H1 (cell line): ENCODE results near the gene RBBP5. TPM values are rescaled to one million over a fixed set of nuclear protein-coding genes. Genes with fewer than 3 reads are reported as not detected.

Source experiments
- CTCF ChIA-PET: fragments of 300-600 bp; sonication (Branson Sonifier 250); formaldehyde crosslinking; loops from one replicate; lab custom pipeline; 2021; ENCODE audit not compliant: partially characterized antibody; lab: Charles Lee
- POLR2A ChIA-PET: fragments of 300-600 bp; sonication (Branson Sonifier 250); formaldehyde crosslinking; loops from one replicate; lab custom pipeline; 2021; ENCODE audit warnings: inconsistent platforms; ENCODE audit not compliant: partially characterized antibody; lab: Charles Lee
- DNase-seq, 2 experiments: peaks; one replicate each; pipeline versions ENCODE4 v3.0.0 to v3.0.0-alpha.2; 2010 to 2022; ENCODE audit warnings: low spot score in 2 of 2, low read depth in 1 of 2, mixed read lengths in 1 of 2
- FAIRE-seq: peaks from 2 replicates; lab custom pipeline; 2011; peaks lifted over from hg19 to GRCh38; lab: Jason Lieb, UNC
- H2AFZ ChIP-seq: 2 replicates; pipeline ENCODE4 v1.8.1; 2012; ENCODE audit warnings: low read length, inconsistent platforms
- H2AK5ac ChIP-seq: 2 replicates; pipeline ENCODE4 v1.6.1; 2013; ENCODE audit warnings: low read depth, low read length
- H2BK120ac ChIP-seq: replicated peaks from 2 replicates; pipeline ENCODE3; 2013; ENCODE audit warnings: low read depth, low read length, inconsistent platforms
- H2BK12ac ChIP-seq: 2 replicates; pipeline ENCODE4 v1.6.1; 2013; ENCODE audit warnings: low read depth, low read length
- H2BK15ac ChIP-seq: 2 replicates; pipeline ENCODE4 v1.6.1; 2013; ENCODE audit warnings: low read length
- H2BK20ac ChIP-seq: 2 replicates; pipeline ENCODE4 v1.6.1; 2013; ENCODE audit warnings: low read length
- H2BK5ac ChIP-seq: 2 replicates; pipeline ENCODE4 v1.6.1; 2013; ENCODE audit warnings: low read depth, low read length
- H3K14ac ChIP-seq: 2 replicates; pipeline ENCODE4 v1.6.1; 2013; ENCODE audit warnings: inconsistent platforms; ENCODE audit not compliant: insufficient read length
- H3K18ac ChIP-seq: 2 replicates; pipeline ENCODE4 v1.6.1; 2013; ENCODE audit warnings: low read length; ENCODE audit errors: extremely low read depth
- H3K23ac ChIP-seq: 2 replicates; pipeline ENCODE4 v1.6.1; 2013; ENCODE audit warnings: inconsistent platforms; ENCODE audit not compliant: insufficient read length
- H3K23me2 ChIP-seq: 2 replicates; pipeline ENCODE4 v1.6.1; 2013; ENCODE audit warnings: low read depth, low read length
- H3K27ac ChIP-seq: 2 replicates; pipeline ENCODE4 v1.6.1; 2011; ENCODE audit warnings: low read depth, low read length, inconsistent platforms
- H3K27me3 ChIP-seq, 4 experiments: replicated peaks in 1 of 4; 1 replicate in 1 of 4; 2 replicates in 3 of 4; pipeline versions ENCODE4 v1.6.1 to v1.8.1; 2011 to 2013; ENCODE audit warnings: low read length in 3 of 4, mild to moderate bottlenecking in 3 of 4, inconsistent platforms in 2 of 4, mixed read lengths in 2 of 4, moderate library complexity in 1 of 4; ENCODE audit not compliant: control insufficient read depth in 3 of 4, insufficient read depth in 3 of 4; ENCODE audit errors: extremely low read depth in 1 of 4
- H3K36me3 ChIP-seq, 4 experiments: 2 replicates each; pipeline versions ENCODE4 v1.6.1 to v1.8.1; 2011 to 2013; ENCODE audit warnings: mild to moderate bottlenecking in 4 of 4, low read length in 3 of 4, moderate library complexity in 2 of 4, control low read depth in 1 of 4, inconsistent platforms in 1 of 4; ENCODE audit not compliant: insufficient read depth in 4 of 4, control insufficient read depth in 2 of 4
- H3K4ac ChIP-seq: replicated peaks from 2 replicates; pipeline ENCODE3; 2013; ENCODE audit warnings: low read length, low read depth, mixed read lengths, inconsistent platforms; ENCODE audit not compliant: insufficient read length
- H3K4me1 ChIP-seq, 4 experiments: replicated peaks in 1 of 4; 1 replicate in 1 of 4; 2 replicates in 3 of 4; pipeline versions ENCODE4 v1.6.1 to v1.8.1; 2011 to 2013; ENCODE audit warnings: low read length in 3 of 4, inconsistent platforms in 2 of 4, mixed read lengths in 1 of 4; ENCODE audit not compliant: insufficient read depth in 4 of 4, control insufficient read depth in 3 of 4
- H3K4me2 ChIP-seq, 2 experiments: 2 replicates each; pipeline versions ENCODE4 v1.6.1 to v1.8.1; 2011 to 2013; ENCODE audit warnings: low read depth in 2 of 2, low read length in 2 of 2, control low read depth in 1 of 2, inconsistent platforms in 1 of 2, mild to moderate bottlenecking in 1 of 2; ENCODE audit not compliant: insufficient read depth in 1 of 2
- H3K4me3 ChIP-seq, 4 experiments: fragments of 200-600, 300-600 bp in 1 of 4; sonication (generic), shearing (Covaris generic), sonication (Bioruptor Twin) in 1 of 4; 2 replicates each; pipeline versions ENCODE4 v1.5.1 to v1.8.1; 2011 to 2016; ENCODE audit warnings: low read length in 4 of 4, low read depth in 3 of 4, control low read depth in 2 of 4, inconsistent platforms in 2 of 4, mild to moderate bottlenecking in 2 of 4, mixed read lengths in 1 of 4, moderate library complexity in 1 of 4; ENCODE audit not compliant: insufficient read depth in 2 of 4; ENCODE audit errors: extremely low read depth in 1 of 4
- H3K56ac ChIP-seq: replicated peaks from 2 replicates; pipeline ENCODE3; 2013; ENCODE audit warnings: low read depth, mild to moderate bottlenecking, mixed read lengths, low read length, inconsistent platforms; ENCODE audit not compliant: insufficient read length
- H3K79me1 ChIP-seq: 2 replicates; pipeline ENCODE4 v1.6.1; 2013; ENCODE audit warnings: low read depth, low read length, control low read depth
- H3K79me2 ChIP-seq, 2 experiments: 2 replicates each; pipeline versions ENCODE4 v1.6.1 to v1.8.1; 2012 to 2013; ENCODE audit warnings: low read length in 2 of 2, mild to moderate bottlenecking in 2 of 2, inconsistent platforms in 1 of 2; ENCODE audit not compliant: insufficient read depth in 2 of 2, control insufficient read depth in 1 of 2
- H3K9ac ChIP-seq, 4 experiments: replicated peaks in 1 of 4; 1 replicate in 1 of 4; 2 replicates in 3 of 4; pipeline versions ENCODE4 v1.6.1 to v1.8.1; 2011 to 2013; ENCODE audit warnings: low read depth in 3 of 4, low read length in 3 of 4, control low read depth in 2 of 4, mild to moderate bottlenecking in 2 of 4, moderate library complexity in 2 of 4, inconsistent platforms in 1 of 4; ENCODE audit errors: extremely low read depth in 1 of 4
- H3K9me3 ChIP-seq, 2 experiments: 2 replicates each; pipeline versions ENCODE4 v1.6.1 to v1.8.1; 2012 to 2013; ENCODE audit warnings: mild to moderate bottlenecking in 2 of 2, moderate library complexity in 2 of 2, control low read depth in 1 of 2, inconsistent platforms in 1 of 2, low read depth in 1 of 2, low read length in 1 of 2, mixed read lengths in 1 of 2; ENCODE audit not compliant: insufficient read depth in 2 of 2
- H4K20me1 ChIP-seq, 2 experiments: replicated peaks in 1 of 2; 2 replicates each; pipeline versions ENCODE3 to v1.8.1; 2011 to 2013; ENCODE audit warnings: inconsistent platforms in 2 of 2, low read length in 2 of 2, mild to moderate bottlenecking in 1 of 2; ENCODE audit not compliant: insufficient read depth in 2 of 2, control insufficient read depth in 1 of 2
- H4K5ac ChIP-seq: 2 replicates; pipeline ENCODE4 v1.6.1; 2013; ENCODE audit warnings: low read length, low read depth, mixed read lengths, inconsistent platforms; ENCODE audit not compliant: insufficient read length
- H4K8ac ChIP-seq: 2 replicates; pipeline ENCODE4 v1.8.0; 2013; ENCODE audit warnings: mild to moderate bottlenecking, moderate library complexity, low read length, inconsistent platforms; ENCODE audit not compliant: insufficient read depth; ENCODE audit errors: extremely low read depth
- H4K91ac ChIP-seq: replicated peaks from 2 replicates; pipeline ENCODE3; 2013; ENCODE audit warnings: low read length, mixed read lengths, inconsistent platforms; ENCODE audit not compliant: insufficient read length
- ASH2L ChIP-seq: fragments of 200-600, 300-600 bp; sonication (generic); IDR thresholded peaks from one replicate; pipeline ENCODE4 v1.7.1; 2017; ENCODE audit warnings: low read length
- BCL11A ChIP-seq, 2 experiments: IDR thresholded peaks; one replicate each; pipeline ENCODE4 v1.6.1; 2011; ENCODE audit warnings: low read depth in 2 of 2, low read length in 2 of 2, mild to moderate bottlenecking in 2 of 2
- CBX8 ChIP-seq: fragments of 300-800, 300-1000 bp; sonication (generic); IDR thresholded peaks from 2 replicates; pipeline ENCODE4 v1.7.1; 2016; ENCODE audit warnings: low read depth, low read length, borderline replicate concordance
- FOSL1 ChIP-seq: IDR thresholded peaks from 2 replicates; pipeline ENCODE4 v1.6.1; 2011; ENCODE audit warnings: mild to moderate bottlenecking, low read depth, low read length, moderate library complexity; ENCODE audit not compliant: insufficient read depth
- GTF2F1 ChIP-seq: IDR thresholded peaks from 2 replicates; pipeline ENCODE4 v1.6.1; 2012; ENCODE audit warnings: low read depth, low read length, improper control_type of control experiment, borderline replicate concordance
- KDM4A ChIP-seq: IDR thresholded peaks from one replicate; pipeline ENCODE4 v1.7.1; 2012; ENCODE audit warnings: low read depth, mild to moderate bottlenecking, moderate library complexity, low read length, inconsistent platforms; ENCODE audit not compliant: severe bottlenecking
- KDM5A ChIP-seq: fragments of 200-600 bp; IDR thresholded peaks from 2 replicates; pipeline ENCODE4 v1.7.1; 2012; ENCODE audit warnings: mild to moderate bottlenecking, low read length, inconsistent platforms, mixed read lengths
- POLR2AphosphoS5 ChIP-seq: IDR thresholded peaks from 2 replicates; pipeline ENCODE4 v1.6.1; 2011; ENCODE audit warnings: low read depth, low read length
- RAD21 ChIP-seq, 2 experiments: IDR thresholded peaks in 1 of 2; conservative IDR thresholded peaks in 1 of 2; 2 replicates each; pipeline ENCODE4 v1.6.1; 2011; ENCODE audit warnings: low read depth in 2 of 2, low read length in 2 of 2, improper control_type of control experiment in 1 of 2, inconsistent platforms in 1 of 2, mild to moderate bottlenecking in 1 of 2, moderate library complexity in 1 of 2
- RXRA ChIP-seq: IDR thresholded peaks from 2 replicates; pipeline ENCODE4 v1.6.1; 2011; ENCODE audit warnings: low read depth, mild to moderate bottlenecking, low read length, moderate library complexity; ENCODE audit not compliant: insufficient read depth
- SAP30 ChIP-seq: fragments of 300-600 bp; sonication (generic); IDR thresholded peaks from 2 replicates; pipeline ENCODE4 v1.7.1; 2012; ENCODE audit warnings: low read length, moderate library complexity, mild to moderate bottlenecking, inconsistent platforms; ENCODE audit not compliant: insufficient read depth, insufficient replicate concordance
- SP4 ChIP-seq: IDR thresholded peaks from 2 replicates; pipeline ENCODE4 v1.6.1; 2012; ENCODE audit warnings: low read length, inconsistent platforms
- TAF1 ChIP-seq: IDR thresholded peaks from 2 replicates; pipeline ENCODE4 v1.6.1; 2011; ENCODE audit warnings: mild to moderate bottlenecking, low read depth, low read length
- TEAD4 ChIP-seq: IDR thresholded peaks from 2 replicates; pipeline ENCODE4 v1.6.1; 2012; ENCODE audit warnings: low read depth, low read length, inconsistent platforms, mixed read lengths
- WGBS, 2 experiments: shearing (Covaris generic) in 1 of 2; methylation state at CpG; one replicate each; pipeline versions ENCODE4 v1.1.6 to v1.1.7; 2013 to 2015; ENCODE audit warnings: low lambda C conversion rate in 2 of 2, mixed read lengths in 2 of 2, inconsistent platforms in 1 of 2, low coverage in 1 of 2, missing lambda C conversion rate in 1 of 2; ENCODE audit not compliant: insufficient replicate concordance in 2 of 2, insufficient coverage in 1 of 2, insufficient read length in 1 of 2; ENCODE audit errors: extremely low coverage in 1 of 2, missing lambda C conversion rate in 1 of 2; 5-methylcytosine and 5-hydroxymethylcytosine counted together
- polyA plus RNA-seq, 7 experiments: library from polyadenylated mRNA; depleted of rRNA in 3 of 7; stranded (reverse) in 5 of 7; unstranded in 2 of 7; fragments of >200 nt in 5 of 7; fragments of 200-250 nt in 2 of 7; gene quantifications; 1 replicate in 5 of 7; 2 replicates in 1 of 7; 4 replicates in 1 of 7; pipeline versions ENCODE4 v1.2.1 to v1.2.3, GENCODE V29; 2011 to 2013; ENCODE audit warnings: missing spikeins in 2 of 7, mixed read lengths in 2 of 7
- total RNA-seq: library from RNA; stranded (reverse); fragmentation: NEBNext Ultra II Directional; extraction: Animal tissue kit (Norgen Biotek cat#: 25700); gene quantifications from 2 replicates; pipeline ENCODE4 v1.2.1, GENCODE V29; 2021

Gene RBBP5
- total and polyA plus RNA-seq, 2 of the 8 experiments (the other 6 are each of a cell fraction or from before 2014, with no cell fraction given): 6.7 to 21.5 TPM

DNA sequence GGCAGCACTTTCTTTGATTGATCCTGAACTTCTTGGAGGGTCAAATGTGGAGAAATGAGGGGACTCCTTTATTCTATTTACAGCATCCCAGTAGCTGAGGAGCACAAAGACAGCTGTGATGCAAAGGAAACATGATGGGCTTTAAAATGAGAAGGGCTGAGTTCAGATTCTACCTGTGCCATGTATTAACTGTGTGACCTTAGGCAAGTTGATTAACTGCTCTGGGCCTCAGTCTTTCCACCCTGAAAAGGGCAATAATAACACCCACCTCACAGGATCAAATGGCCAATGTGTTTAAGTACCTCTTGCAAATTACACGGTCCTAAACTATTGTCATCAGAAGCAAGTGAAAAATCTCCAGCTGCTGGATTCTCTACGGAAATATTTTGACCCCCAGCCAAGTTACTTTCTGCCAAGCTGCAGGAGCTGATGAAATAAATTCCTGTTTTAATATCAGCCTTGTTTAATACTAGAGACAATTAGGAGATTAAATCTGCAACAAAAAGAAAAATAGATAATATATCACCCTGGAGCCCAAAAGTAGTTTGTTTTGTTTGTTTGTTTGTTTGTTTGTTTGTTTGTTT, 53.2 kb downstream of the RBBP5 start:
- H3K4me3 ChIP-seq: no peak overlapping the region
- H3K23ac ChIP-seq: no peak overlapping the region
- H4K8ac ChIP-seq: no peak overlapping the region
- H3K27me3 ChIP-seq: no peaks in the 10 kb centered on the region
- DNase-seq (no peak), FAIRE-seq (no peak)
- H3K4me2 ChIP-seq: no peak overlapping the region
- H3K9me3 ChIP-seq: no peaks in the 10 kb centered on the region
- H3K79me1 ChIP-seq: no peaks in the 10 kb centered on the region
- no peaks in the 10 kb centered on the region for H3K79me2 ChIP-seq
- H3K4ac ChIP-seq: no peak overlapping the region
- H3K36me3 ChIP-seq: no peaks in the 10 kb centered on the region
- WGBS, 2 experiments: 89% methylated on average over 2 of the region's 2 CpGs; no CpG with 5 or more reads in 1 of the 2 experiments
- H3K9ac ChIP-seq: no peak overlapping the region
- H2BK5ac ChIP-seq: no peak overlapping the region
- H2BK120ac ChIP-seq: no peak overlapping the region
- H4K91ac ChIP-seq: no peak overlapping the region
- POLR2A ChIA-PET: interaction anchor here (0.6 to 1.6 kb wide), 2 partner anchors 83 to 160 kb away, joined by 3 to 4 read pairs; partner anchors contain the start of gene TMCC2
- no peak overlapping the region for H2BK15ac ChIP-seq
- H3K4me1 ChIP-seq: no peaks in the 10 kb centered on the region
- H2BK12ac ChIP-seq: no peak overlapping the region
- H3K27ac ChIP-seq: no peak overlapping the region
- peaks cover 0 to 1% of the 10 kb centered on the region in 2 experiments for H4K20me1 ChIP-seq
- H2BK20ac ChIP-seq: no peak overlapping the region
- no peak overlapping the region for H2AK5ac ChIP-seq
- H2AFZ ChIP-seq: no peak overlapping the region
- H4K5ac ChIP-seq: no peak overlapping the region
- H3K14ac ChIP-seq: no peak overlapping the region
- H3K56ac ChIP-seq: no peak overlapping the region
- no peak overlapping the region for H3K18ac ChIP-seq
- CTCF ChIA-PET: interaction anchor here (1.1 to 38.9 kb wide), 9 partner anchors 9 to 261 kb away, joined by 3 to 1336 read pairs (median 4); no protein-coding TSS in a partner anchor
- no peaks in the 10 kb centered on the region for H3K23me2 ChIP-seq
- TF ChIP-seq FOSL1: no peak
- TF ChIP-seq BCL11A (IDR thresholded peaks at IDR 0.05; ENCODE audit: low read depth in 2 of 2, low read length in 2 of 2): no peak
- TF ChIP-seq TAF1: no peak
- no peak for TF ChIP-seq TEAD4
- TF ChIP-seq POLR2AphosphoS5: no peak
- TF ChIP-seq ASH2L: no peak
- no peak for TF ChIP-seq SAP30
- no peak for TF ChIP-seq KDM4A
- no peak for TF ChIP-seq SP4
- TF ChIP-seq KDM5A: no peak
- no peak for TF ChIP-seq CBX8
- no peak for TF ChIP-seq RXRA
- TF ChIP-seq RAD21 (IDR thresholded peaks at IDR 0.05 in 1 of 2, conservative IDR thresholded peaks at IDR 0.05 in 1 of 2; ENCODE audit: low read depth in 2 of 2, low read length in 2 of 2): no peak
- no peak for TF ChIP-seq GTF2F1
